B cell (primary cell): ENCODE results near the gene BNIP1. TPM values are rescaled to one million over a fixed set of nuclear protein-coding genes. Genes with fewer than 3 reads are reported as not detected.

Source experiments
- polyA plus RNA-seq: library from polyadenylated mRNA; depleted of rRNA; stranded (reverse); fragments of >200 nt; gene quantifications from 2 replicates; pipeline ENCODE4 v1.2.3, GENCODE V29; 2012
- total RNA-seq, 2 donors: library from RNA; stranded (reverse); fragments of 120-200 nt in 1 of 2; gene quantifications; 1 replicate in 1 of 2; 2 replicates in 1 of 2; pipeline versions ENCODE4 v1.2.3 to v1.2.4, GENCODE V29; 2013 to 2022

BNIP1 gene
- total and polyA plus RNA-seq, 2 donors (not counting 1 experiment from before 2014, with no cell fraction given) = 8.0 to 15.0 TPM

Other genes starting within 250 kb of the BNIP1 start
- gene RPL26L1, start 185.1 kb upstream of the BNIP1 start, total RNA-seq = 10.2 and 12.3 TPM in 2 replicates
- 13.9 and 15.4 TPM in 2 replicates for gene RPL26L1, start 185.1 kb upstream of the BNIP1 start, polyA plus RNA-seq
- 116 and 127 TPM in 2 replicates for gene ATP6V0E1, start 160.8 kb upstream of the BNIP1 start, total RNA-seq
- 51.3 and 93.8 TPM in 2 replicates for gene ATP6V0E1, start 160.8 kb upstream of the BNIP1 start, polyA plus RNA-seq
- 89.7 and 92.1 TPM in 2 replicates for gene CREBRF, start 88.2 kb upstream of the BNIP1 start, total RNA-seq
- 29.7 and 47.3 TPM in 2 replicates for gene CREBRF, start 88.2 kb upstream of the BNIP1 start, polyA plus RNA-seq
- not detected in 2 replicates for gene NKX2-5, start 90.7 kb downstream of the BNIP1 start, total RNA-seq
- not detected in 2 replicates for gene NKX2-5, start 90.7 kb downstream of the BNIP1 start, polyA plus RNA-seq
- not detected in 2 replicates for gene STC2, start 183.9 kb downstream of the BNIP1 start, total RNA-seq
- not detected in 2 replicates for gene STC2, start 183.9 kb downstream of the BNIP1 start, polyA plus RNA-seq